GM18499 (cell line): ENCODE data around the gene FAM107B.
"Not testable (repeated sequence)": the region's sequence is repeated elsewhere in the genome, so short reads cannot be mapped to it uniquely, and the experiment has no call there.

Experiments used
- ATAC-seq: cut with Tn5 transposase; IDR thresholded peaks from one replicate; pipeline ENCODE4 v1.9.1; 2021; ENCODE audit warnings: moderate number of reproducible peaks; ENCODE audit not compliant: insufficient read depth, unreplicated experiment

The FAM107B gene

DNA sequence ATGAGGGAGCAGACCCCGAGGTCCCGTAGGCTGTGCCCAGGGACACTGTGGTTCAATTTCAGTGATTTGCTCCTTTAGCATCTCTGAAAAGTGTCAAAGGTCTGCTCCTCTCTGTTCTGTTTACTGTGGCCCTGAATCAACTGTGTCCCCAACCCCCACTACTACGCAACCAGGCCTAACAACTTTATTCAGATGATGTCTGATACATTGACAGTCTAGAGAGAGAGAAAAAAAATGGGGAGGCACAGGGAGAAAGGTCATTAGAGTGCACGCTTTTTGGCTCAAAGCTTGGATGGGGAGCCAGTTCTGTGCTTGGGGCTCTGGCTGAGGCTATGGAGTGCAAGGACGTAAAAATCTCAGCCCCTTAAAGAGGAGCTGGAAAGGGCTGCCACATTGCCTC lies 77.9 kb downstream of the FAM107B start:
- no peak for ATAC-seq

DNA sequence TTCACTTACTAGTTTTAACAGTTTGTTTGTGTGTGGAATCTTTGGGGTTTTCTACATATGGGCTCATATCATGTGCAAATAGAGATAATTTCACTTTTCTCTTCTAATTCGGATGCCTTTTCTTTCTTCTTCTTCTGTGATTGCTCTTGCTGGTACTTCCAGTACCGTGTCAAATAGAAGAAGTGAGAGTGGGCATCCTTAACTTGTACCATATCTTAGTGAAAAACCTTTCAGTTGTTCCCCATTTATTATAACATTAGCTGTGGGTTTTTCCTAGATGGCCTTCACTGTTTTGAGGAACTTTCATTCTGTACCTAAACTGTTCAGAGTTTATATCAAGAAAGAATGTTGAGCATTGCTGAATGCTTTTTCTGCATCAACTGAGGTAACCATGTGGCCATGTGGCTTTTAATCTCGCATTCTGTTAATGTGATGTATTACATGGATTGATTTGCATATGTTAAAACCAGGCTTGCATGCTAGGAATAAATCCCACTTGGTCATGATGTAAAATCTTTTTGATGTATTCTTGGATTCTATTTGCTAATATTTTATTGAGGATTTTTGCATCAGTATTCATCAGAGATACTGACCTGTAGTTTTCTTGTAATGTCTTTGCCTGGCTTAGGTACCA lies 78.7 kb downstream of the FAM107B start:
- ATAC-seq, result no peak

DNA sequence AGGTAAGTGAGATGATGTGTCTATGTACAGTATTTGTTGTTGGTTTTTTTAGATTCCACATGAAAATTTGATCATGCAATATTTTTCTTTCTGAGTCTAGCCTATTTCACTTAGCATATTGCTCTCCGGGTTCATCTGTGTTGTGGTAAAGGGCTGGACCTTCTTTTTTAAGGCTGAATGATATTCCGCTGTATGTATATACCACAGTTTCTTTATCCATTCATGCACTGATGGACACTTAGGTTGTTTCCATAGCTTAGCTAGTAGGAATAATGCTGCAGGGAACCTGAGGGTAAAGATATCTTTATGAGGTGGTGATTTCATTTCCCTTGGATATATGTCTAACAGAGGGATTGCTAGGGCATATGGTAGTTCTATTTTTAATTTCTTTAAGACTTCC lies 80.8 kb downstream of the FAM107B start:
- no peak for ATAC-seq

DNA sequence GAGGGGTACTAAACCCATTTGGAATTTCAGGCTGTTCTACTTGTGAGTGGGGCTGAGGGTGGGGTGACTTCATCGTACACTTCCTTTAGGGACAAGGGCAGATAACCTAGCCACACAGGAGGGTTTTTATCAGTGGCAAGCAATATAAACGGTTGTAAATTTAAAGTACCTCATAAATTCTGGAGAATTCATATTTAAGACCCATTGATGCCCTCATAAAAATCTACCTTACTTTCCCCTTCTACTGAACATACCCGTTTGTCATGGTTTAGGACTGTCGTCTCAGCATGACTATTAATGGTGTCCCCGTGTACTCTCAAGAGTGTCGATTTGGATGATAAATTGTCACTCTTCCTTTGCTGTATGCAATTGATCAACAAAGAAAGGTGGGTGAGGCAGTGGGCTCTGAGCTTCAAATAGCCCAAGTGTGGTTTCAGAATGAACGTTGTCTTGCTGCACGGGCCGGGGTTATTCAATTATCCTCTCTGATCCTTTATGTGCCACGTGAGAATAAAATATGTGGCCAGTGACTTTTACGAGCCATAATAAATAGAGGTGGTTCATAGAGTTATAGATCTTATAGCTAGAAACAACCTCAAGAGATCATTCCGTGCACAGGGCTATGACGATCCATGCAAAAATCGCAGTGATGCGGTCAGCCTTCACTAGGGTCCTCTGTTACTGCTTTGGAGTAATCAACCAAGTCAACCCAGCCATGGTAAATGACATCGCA lies 82.2 kb downstream of the FAM107B start:
- no peak for ATAC-seq

DNA sequence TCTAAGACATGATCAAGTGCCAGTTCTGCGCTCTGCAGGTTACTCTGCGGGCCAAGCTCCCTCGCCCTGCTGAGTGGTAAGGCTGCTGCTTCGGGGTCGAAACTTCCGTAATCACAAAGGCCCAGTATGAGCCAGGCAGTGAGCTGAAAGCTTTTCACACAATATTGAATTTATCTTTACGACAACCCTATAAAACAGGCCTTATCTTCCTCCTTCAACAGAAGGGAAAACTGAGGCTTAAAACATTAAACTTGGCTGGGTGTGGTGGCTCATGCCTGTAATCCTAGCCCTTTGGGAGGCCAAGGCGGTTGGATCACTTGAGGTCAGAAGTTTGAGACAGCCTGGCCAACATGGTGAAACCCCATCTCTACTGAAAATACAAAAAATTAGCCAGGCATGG lies 83.3 kb downstream of the FAM107B start:
- no peak for ATAC-seq

DNA sequence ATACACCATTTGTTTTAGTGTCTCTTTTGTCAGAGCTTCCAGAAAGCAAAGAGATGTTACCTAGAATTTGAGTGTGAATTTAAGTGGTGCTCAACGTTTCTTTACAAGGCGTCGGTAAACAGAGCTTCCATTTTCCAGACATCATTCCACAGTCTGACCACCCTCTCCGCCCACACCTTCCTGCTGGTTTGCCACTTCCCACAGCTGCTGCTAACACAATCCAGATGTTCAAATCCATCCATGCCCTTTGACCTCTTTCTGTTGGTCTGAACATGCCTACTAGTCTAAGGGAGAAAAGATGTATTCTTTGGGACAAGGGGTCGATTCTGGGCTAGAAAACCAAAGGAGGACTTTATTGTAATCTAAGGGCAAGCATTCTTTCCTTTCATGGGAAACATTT lies 86.1 kb downstream of the FAM107B start:
- ATAC-seq, result no peak

DNA sequence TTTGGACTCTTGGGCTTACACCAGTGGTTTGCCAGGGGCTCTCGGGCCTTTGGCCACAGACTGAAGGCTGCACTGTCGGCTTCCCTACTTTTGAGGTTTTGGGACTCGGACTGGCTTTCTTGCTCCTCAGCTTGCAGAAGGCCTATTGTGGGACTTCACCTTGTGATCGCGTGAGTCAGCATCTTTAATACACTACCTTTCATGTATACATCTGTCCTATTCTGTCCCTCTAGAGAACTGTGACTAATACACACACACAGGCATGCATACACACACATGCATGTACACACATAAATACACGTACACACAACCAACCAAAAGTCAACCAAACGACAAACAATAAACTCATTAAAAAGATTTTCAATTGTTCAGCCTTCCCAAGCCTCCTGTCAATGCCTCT lies 86.5 kb downstream of the FAM107B start:
- not testable (repeated sequence) for ATAC-seq

DNA sequence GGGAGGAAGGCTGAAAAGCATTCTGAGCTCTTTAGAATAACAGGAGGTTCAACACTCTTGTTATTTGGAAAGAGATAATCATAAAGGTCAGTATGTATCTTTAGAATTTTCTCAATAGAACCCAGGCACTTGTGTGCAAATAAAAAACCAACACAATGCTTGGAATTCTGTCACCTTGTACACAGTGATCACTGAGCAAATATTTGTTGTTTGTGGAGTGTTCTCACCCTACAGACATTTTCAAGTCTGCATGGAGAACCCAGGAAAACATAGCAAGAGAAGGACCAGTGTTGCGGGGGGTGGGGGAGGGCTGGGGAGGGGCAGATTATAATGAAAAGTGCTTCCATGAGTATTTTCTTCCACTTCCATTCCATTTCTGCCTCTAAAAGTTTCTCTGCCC lies 87.4 kb downstream of the FAM107B start:
- no peak for ATAC-seq

DNA sequence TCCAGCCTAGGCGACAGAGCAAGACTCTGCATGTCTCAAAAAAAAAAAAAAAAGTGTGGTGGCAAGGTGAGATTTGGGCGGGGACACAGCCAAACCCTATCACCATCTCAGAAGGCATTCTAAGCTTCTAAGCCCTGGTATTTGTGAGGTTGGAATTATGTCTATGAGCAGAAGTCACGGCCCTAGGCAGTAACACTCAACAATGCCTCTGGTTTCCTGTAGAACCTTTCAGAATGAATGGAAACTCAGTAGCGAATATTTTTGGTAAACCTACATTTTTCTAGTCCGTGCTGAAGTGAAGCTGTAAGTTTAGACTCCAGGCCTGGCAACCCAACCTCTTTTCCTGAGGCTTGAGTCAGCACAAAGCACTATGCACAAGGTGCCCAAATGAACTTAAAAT lies 88.3 kb downstream of the FAM107B start:
- ATAC-seq, result no peak

DNA sequence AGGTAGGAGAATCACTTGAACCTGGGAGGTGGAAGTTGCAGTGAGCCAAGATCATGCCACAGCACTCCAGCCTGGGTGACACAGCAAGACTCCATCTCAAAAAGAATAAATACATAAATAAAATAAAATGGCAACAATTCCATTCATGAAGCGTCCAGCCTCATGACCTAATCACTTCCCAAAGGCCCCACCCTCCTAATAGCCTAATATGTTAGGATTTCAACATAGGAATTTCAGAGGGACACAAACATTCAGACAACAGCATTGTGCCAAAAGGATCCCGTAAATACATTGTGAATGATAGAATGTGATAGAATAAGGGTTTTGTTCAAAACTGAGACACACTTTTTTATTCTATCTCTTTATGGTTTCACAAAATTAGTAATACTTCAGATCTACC lies 90.3 kb downstream of the FAM107B start:
- no peak for ATAC-seq

DNA sequence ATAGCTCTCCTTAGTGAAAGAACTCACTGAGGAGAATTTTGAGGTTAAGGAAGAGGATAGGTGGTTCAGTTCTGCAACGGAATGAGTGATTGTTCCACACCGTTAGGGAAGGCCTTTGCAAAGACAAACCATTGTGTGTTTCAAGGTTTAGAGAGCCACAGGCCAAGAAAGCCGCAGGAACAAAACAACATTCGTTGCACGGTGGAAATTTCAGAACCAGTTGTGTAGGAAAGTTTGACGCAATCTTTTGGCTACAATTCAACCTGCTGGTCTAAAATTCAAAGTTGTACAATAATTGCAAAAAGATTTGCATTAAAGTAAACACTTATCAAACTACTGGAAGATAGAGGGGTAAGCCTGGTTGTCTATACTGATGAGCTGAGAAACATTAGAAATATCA lies 91.4 kb downstream of the FAM107B start:
- no peak for ATAC-seq

DNA sequence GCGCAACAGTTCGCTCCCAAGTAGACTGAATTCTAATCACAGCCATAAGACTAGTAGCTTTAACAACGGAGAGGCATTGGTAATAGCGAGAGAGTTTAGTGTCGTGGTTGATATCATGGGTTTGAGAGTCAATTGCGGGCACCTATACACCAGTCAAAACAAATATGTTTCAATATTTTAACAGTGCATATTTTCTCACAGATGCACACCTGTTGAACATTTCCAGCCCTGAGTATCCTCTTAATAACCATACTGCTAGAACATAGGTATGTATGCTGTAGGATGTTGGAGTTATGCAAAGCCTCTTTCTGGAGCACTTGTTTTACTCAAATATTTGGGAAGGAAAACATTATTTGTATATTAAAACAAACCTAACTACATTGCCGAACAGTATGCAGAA lies 92.9 kb downstream of the FAM107B start:
- ATAC-seq, result no peak

DNA sequence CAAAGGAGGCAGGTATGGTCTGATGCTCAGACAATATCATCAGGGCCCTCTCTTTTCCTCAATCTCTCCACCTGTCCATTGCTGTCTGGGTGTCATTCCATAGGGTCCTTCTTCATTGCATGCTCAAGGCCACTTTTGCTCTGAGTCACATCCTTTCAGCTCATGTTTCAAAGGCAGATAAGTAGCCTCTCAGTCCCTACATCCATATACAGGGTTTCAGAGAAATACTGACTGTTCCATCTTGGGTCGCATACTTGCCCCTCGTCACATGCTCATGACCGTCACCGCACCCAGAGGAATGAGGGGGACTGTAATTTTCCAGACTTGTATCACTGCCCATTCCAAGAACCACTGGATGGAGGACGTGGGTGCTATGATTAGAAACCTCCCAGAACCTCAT lies 93.4 kb downstream of the FAM107B start:
- ATAC-seq, result no peak

DNA sequence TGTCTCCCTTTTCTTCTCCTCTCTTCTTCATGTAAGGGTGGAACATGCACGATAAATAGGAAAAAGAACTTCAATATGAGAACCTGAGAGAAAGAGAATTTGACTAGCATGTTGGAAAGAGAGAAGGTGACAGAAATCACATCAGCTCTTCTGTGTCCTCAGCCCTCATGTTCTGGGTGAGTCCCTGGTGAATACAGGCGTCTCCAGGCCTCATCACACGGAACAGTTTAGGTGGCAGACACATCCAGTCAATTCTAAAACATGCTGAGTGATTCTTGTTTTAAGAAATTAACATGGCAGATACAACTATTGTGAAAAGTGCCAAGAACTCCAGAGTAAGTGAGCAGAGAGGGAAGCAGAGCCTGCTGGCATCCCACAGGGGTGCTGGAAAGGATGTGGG lies 96.1 kb downstream of the FAM107B start:
- ATAC-seq, result no peak

DNA sequence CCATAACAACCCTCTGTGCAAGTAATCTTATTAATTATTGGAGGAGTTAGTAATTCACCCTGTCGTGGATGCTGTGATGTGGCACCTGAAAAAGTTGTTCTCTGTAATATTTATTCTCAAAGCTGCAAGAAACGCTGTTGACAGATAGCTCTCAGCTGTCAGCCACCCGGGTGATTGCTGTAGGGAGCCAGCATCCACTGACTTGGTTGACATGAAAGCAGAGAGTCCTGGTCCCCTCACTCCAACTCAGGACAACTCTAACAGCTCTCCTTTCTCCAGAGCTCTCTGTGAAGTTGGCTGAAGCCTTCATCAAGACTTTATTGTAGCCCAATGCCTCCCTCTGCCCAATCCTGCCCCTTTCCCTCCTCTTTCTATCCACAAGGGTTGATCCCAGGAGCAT lies 98.0 kb downstream of the FAM107B start:
- ATAC-seq, result no peak

DNA sequence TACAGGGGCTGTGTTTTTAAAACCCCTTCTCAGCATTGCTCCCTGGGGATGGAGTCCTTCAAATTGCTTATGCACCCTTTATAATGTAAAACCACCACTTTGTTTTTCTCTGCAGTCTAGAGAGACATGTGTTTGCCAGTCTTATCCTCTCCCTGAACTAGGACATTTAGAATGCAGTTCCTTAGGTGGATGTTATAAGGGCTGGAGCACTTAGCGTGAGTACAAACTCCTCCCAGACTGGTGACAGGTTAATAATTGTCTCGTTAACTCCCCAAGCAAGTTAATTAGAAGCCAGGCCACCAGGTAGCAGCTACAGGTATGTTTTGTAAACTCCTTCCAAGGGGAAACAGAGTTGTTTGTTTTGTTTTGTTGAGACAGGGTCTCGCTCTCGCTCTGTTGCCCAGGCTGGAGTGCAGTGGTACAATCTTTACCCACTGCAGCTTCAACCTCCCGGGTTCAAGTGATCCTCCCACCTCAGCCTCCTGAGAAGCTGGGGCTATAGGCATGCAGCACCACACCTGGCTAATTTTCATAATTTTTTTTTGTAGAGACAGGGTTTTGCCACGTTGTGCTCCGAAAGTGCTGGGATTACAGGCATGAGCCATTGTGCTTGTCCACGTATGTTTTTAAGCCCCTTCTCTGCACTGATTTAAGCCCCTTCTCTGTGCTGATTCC lies 100.2 kb downstream of the FAM107B start:
- ATAC-seq, result no peak

DNA sequence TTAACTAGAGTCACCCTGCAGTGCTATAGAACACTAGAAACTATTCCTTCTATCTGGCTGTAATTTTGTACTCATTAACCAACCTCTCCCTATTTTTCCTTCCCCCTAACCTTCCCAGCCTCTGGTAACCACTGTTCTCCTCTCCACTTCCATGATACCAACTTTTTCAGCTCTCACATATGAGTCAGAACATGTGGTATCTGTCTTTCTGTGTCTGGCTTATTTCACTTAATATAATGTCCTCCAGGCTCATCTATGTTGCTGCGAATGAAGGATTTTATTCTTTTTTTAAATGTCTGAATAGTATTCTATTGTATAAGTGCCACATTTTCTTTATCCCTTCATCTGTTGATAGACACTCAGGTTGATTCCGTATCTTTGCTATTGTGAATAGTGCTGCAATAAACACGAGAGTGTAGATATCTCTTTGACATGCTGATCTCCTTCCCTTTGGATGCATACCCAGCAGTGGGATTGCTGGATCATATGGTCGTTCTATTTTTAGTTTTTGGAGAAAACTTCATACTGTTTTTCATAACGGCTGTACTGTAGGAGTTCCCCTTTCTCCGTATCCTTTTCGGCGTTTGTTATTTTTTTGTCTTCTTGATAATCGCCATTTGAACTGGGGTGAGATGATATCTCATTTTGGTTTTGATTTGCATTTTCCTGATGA lies 101.4 kb downstream of the FAM107B start:
- ATAC-seq, result no peak

DNA sequence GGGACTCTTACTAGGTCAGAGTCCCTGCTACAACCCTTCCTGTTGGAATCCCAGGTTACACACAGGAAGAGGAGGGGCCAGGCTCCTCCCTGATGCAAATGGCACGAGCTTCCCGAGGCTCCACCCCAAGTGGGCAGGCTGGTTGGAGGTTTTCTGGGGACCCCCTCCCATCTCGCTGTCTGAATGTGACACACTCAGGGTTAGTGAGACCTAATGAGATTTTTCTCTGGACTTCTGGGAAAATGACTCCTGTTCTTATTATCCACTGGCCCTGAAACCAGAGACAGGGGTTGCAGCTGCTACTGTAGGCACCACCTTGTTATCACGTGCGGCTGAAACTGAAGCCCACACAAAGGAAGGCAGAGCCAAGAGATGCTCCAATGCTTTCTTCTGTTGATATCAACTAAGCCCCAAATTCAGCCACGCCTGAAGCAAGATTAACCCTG lies 103.3 kb downstream of the FAM107B start:
- ATAC-seq, result no peak

DNA sequence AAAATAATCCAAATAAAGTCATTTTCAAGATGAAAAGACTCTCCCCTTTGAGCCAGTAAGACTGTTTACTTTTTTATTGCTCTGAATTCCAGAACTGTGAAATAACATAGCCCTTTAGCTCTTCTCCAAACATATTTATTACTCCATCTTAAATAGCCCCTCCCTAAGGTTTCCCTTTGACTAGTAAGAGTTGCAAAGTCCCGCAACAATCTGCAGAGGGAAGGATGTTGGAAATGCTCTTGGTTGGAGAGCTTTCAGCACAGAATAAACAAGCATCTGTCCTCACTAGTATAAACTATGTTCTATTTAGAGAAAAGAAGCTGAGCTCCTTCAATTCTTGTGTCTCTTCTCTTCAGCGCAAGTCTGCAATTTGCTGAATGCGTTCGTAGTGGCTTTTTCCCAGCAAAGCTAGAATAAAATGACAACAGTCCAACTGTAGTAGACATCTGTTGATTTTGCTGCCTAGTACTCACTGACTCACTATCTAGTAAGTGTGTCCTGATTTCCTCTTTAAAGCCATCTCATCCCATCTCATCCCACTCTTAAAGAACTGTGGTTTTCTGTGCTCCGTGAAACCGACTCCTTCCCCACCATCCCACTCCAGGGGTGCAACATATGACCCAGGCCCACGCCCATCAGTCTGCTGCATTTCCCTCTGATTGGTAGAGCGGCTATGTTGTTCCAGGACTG lies 104.0 kb downstream of the FAM107B start:
- ATAC-seq, result no peak

DNA sequence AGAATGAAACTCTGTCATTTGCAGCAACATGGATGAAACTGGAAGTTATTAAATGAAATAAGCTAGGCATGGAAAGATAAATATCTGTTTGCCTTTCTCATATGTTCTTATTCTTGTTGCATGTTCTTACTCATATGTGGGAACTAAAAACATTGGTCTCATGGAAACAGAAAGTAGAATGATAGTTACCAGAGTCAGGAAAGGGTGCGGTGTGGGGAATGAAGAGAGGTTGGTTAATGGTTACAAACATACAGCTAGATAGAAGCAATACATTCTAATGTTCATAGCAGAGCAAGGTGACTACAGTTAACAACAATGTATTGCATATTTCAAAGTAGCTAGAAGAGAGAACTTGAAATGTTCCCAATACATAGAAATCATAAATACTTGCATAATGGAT lies 105.1 kb downstream of the FAM107B start:
- ATAC-seq, result no peak

DNA sequence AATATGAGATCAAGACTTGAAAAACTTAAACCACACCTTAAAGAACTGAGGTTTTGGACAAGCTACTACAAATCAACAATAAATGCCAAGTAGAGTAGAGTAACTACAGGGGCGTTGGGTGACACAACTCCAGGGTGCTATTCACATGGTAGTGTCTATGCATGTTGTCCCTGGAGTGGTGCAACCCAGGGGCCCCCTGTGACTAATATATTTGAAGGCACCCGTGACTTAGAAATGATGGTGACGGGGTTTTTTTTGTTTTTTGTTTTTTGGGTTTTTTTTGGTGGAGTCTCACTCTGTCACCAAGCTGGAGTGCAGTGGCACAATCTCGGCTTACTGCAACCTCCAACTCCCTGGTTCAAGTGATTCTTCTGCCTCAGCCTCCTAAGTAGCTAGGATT lies 106.9 kb downstream of the FAM107B start:
- ATAC-seq, result no peak
